Measurements from ENCODE around the gene TAS2R41.

DNA sequence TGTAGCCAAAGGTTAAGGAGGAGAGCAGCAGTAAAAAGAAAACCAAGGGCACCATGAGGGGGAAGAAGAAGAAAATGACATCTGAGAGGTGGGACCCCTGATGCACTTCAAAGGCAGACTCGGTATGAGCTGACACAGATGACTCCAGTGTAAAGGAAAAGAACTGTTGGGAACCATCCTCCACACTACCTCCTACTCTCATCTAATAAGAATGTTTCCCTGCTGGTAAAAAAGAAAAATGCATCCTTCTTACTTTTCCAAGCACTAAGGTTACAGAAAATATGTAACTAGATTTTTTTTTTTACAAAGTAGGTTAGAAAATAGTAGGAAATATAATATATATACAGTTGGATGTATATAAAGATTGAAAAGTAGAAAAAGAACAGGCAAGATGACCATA lies 16.9 kb downstream of the TAS2R41 start:
- no peak for TF ChIP-seq POLR2A (IDR thresholded peaks at IDR 0.05; ENCODE audit: low read depth, low read length)
- no peak for TF ChIP-seq POLR2AphosphoS5 (IDR thresholded peaks at IDR 0.05; ENCODE audit: low read depth, low read length)

Data from GM12892 (cell line).